Omental fat pad (tissue), 4 donors: ENCODE results near the gene GFI1B. TPM values are rescaled to one million over a fixed set of nuclear protein-coding genes. Genes with fewer than 3 reads are reported as not detected.

Experiments
- small RNA-seq: library from RNA; depleted of rRNA; stranded (forward); fragments of <200 nt; gene quantifications from one replicate; pipeline ENCODE3, GENCODE V24; 2016
- total RNA-seq, 4 donors: library from RNA; depleted of rRNA; stranded (reverse); fragments of >200 nt; gene quantifications; one replicate each; pipeline ENCODE4 v1.1.0, GENCODE V29; 2016

The GFI1B gene
- total RNA-seq, 4 donors from 2014 or later = not detected

Small RNA genes lying within 50 kb of the gene (small RNA-seq; reads per million reads assigned to genes)
- gene AL593851.1 (not detected), gene MIR548AW (not detected), gene RNU7-21P (not detected)

Other genes starting within 250 kb of the GFI1B start
- 1 to 10 TPM in 3 of 4 donors, not detected in 1; 1.0 to 1.3 (median 1.3) TPM for gene AK8, start 100.4 kb upstream of the GFI1B start, total RNA-seq
- gene SPACA9, start 99.8 kb upstream of the GFI1B start, total RNA-seq = 1 to 10 TPM; 2.9 to 3.8 (median 3.3) TPM
- gene TSC1, start 34.1 kb upstream of the GFI1B start, total RNA-seq = 10 to 100 TPM; 40.7 to 68.4 (median 46.5) TPM
- gene GTF3C5, start 52.3 kb downstream of the GFI1B start, total RNA-seq = 10 to 100 TPM; 32.6 to 54.2 (median 39.0) TPM
- gene CEL, start 83.3 kb downstream of the GFI1B start, total RNA-seq = under 1 TPM; 0.28 to 0.56 (median 0.34) TPM
- 100 to 1,000 TPM in 1 of 4 donors, 10 to 100 TPM in 3; 33.9 to 177 (median 68.9) TPM for gene RALGDS, start 142.5 kb downstream of the GFI1B start, total RNA-seq
- gene GBGT1, start 185.2 kb downstream of the GFI1B start, total RNA-seq = 10 to 100 TPM; 23.4 to 29.1 (median 26.9) TPM
- not detected for gene OBP2B, start 230.6 kb downstream of the GFI1B start, total RNA-seq